ENCODE measurements around the gene ARL14EP. TPM values are rescaled to one million over a fixed set of nuclear protein-coding genes. Genes with fewer than 3 reads are reported as not detected.

ARL14EP gene
- polyA plus RNA-seq, 2 of the 4 experiments (the other 2 are of a cell fraction), result 17.7 to 58.2 TPM

DNA sequence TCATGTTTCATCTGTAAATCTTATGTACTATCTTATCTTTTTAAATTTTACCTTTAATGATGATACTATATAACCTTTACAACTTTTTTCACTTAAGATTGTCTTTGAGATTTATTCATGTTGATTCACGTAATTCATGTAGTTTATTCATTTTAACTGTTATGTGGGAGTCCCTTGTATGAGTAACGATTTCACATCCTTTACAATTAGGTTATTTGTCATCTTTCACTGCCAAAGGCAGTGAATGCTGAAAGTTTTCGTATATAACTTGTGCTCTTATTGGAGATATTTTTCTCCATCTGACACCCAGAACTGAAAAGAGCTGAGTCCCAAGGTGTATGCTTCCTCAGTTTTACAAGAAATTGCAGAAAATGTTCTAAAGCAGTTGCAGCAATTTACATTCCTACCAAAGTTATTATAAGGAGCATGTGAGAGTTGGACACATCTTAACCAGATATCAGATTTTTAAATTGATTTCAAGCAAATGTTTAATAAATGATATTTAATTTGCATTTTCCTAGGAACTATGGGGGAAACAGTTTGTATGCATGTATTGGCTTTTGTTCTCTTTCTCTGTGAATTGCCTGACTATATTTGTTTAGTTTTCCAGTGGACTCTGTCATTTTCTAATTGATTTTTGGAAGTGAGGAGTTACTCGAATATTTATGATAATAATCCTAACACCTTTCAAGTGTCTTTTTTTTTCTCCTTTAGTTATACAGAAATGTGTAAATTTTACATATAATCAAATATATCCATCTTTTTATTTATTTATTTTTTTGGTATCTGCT lies 6.4 kb downstream of the ARL14EP start:
- Histone ChIP-seq H3K27ac (no peak overlapping the region), H3K9me3 (no peaks in the 10 kb centered on the region), H3K4me2 (no peak overlapping the region), H3K4me3 (no peak overlapping the region), H3K4me1 (peaks cover 11% of the 10 kb centered on the region)
- no peak for DNase-seq (ENCODE audit: low read depth in 1 of 2, low spot score in 1 of 2)
- TF ChIP-seq MAFK (IDR thresholded peaks at IDR 0.05; ENCODE audit: partially characterized antibody) (no peak), RAD21 (conservative IDR thresholded peaks at IDR 0.05 in 1 of 2, IDR thresholded peaks at IDR 0.05 in 1 of 2) (no peak), NR3C1 (IDR thresholded peaks at IDR 0.05) (no peak)
- TF ChIP-seq, protein P1, sequence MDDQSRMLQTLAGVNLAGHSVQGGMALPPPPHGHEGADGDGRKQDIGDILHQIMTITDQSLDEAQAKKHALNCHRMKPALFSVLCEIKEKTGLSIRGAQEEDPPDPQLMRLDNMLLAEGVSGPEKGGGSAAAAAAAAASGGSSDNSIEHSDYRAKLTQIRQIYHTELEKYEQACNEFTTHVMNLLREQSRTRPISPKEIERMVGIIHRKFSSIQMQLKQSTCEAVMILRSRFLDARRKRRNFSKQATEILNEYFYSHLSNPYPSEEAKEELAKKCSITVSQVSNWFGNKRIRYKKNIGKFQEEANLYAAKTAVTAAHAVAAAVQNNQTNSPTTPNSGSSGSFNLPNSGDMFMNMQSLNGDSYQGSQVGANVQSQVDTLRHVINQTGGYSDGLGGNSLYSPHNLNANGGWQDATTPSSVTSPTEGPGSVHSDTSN (IDR thresholded peaks at IDR 0.05), result no peak
- 81% methylated on average over 4 of the region's 4 CpGs for WGBS (ENCODE audit: missing lambda C conversion rate)
- no peak for ATAC-seq
- ChIA-PET CTCF (no interaction called here), POLR2A (interaction anchor here (0.6 kb wide), 1 partner anchor 881 kb away, joined by 3 read pairs; no protein-coding TSS in a partner anchor)
- FAIRE-seq, result no peak

DNA sequence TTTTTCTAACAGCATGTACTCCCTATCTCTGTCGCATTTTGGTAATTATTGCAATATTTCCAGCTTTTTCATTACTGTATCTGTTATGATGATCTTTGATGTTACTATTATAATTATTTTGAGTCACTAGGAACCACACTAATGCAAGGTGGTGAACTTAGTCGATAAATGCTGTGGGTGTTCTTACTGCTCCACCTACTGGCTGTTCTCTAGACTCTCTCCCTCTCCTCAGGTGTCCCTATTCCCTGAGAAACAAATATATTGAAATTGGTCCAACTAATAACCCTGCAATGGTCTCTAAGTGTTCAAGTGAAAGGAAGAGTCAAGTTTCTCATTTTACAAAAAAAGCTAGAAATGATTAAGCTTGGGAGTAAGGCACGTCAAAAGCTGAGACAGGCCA lies 10.5 kb downstream of the ARL14EP start:
- DNase-seq (ENCODE audit: low read depth in 1 of 2, low spot score in 1 of 2) (peak in 1 of 2 experiments; percentile 31), FAIRE-seq (no peak), ATAC-seq (peak; percentile 74 to 86; a peak in 5 of 6 replicates)
- 73% methylated on average over 3 of the region's 3 CpGs for WGBS (ENCODE audit: missing lambda C conversion rate)
- POLR2A ChIA-PET, result interaction anchor here (0.7 to 2.2 kb wide), 3 partner anchors 10 to 1091 kb away, joined by 3 to 16 read pairs (median 8); partner anchors contain the start of gene ARL14EP
- Histone ChIP-seq H3K4me1 (no peaks in the 10 kb centered on the region), H3K4me2 (no peak overlapping the region), H3K27ac (no peak overlapping the region), H3K9me3 (no peaks in the 10 kb centered on the region), H3K4me3 (no peak overlapping the region)
- CTCF ChIA-PET, result interaction anchor here (0.6 to 1.9 kb wide), 3 partner anchors 8 to 593 kb away, joined by 3 to 5 read pairs (median 4); no protein-coding TSS in a partner anchor
- TF ChIP-seq SMC3 (IDR thresholded peaks at IDR 0.05), result 0 out of 3 replicates have a peak, but pooled peaks have one; percentile 19
- TF ChIP-seq RAD21 (conservative IDR thresholded peaks at IDR 0.05 in 1 of 2, IDR thresholded peaks at IDR 0.05 in 1 of 2), result peak; percentile 46; a peak in 4 of 5 replicates
- no peak for TF ChIP-seq KDM5A (IDR thresholded peaks at IDR 0.05)
- TF ChIP-seq FOSL2 (IDR thresholded peaks at IDR 0.05), result no peak
- no peak for TF ChIP-seq FOSL2 (CRISPR knock-in tag; IDR thresholded peaks at IDR 0.05)
- TF ChIP-seq, protein P2, sequence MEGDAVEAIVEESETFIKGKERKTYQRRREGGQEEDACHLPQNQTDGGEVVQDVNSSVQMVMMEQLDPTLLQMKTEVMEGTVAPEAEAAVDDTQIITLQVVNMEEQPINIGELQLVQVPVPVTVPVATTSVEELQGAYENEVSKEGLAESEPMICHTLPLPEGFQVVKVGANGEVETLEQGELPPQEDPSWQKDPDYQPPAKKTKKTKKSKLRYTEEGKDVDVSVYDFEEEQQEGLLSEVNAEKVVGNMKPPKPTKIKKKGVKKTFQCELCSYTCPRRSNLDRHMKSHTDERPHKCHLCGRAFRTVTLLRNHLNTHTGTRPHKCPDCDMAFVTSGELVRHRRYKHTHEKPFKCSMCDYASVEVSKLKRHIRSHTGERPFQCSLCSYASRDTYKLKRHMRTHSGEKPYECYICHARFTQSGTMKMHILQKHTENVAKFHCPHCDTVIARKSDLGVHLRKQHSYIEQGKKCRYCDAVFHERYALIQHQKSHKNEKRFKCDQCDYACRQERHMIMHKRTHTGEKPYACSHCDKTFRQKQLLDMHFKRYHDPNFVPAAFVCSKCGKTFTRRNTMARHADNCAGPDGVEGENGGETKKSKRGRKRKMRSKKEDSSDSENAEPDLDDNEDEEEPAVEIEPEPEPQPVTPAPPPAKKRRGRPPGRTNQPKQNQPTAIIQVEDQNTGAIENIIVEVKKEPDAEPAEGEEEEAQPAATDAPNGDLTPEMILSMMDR (IDR thresholded peaks at IDR 0.05), result peak; percentile 61
- TF ChIP-seq, protein P3, sequence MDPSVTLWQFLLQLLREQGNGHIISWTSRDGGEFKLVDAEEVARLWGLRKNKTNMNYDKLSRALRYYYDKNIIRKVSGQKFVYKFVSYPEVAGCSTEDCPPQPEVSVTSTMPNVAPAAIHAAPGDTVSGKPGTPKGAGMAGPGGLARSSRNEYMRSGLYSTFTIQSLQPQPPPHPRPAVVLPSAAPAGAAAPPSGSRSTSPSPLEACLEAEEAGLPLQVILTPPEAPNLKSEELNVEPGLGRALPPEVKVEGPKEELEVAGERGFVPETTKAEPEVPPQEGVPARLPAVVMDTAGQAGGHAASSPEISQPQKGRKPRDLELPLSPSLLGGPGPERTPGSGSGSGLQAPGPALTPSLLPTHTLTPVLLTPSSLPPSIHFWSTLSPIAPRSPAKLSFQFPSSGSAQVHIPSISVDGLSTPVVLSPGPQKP (IDR thresholded peaks at IDR 0.05; ENCODE audit: low read depth, low read length), result no peak

DNA sequence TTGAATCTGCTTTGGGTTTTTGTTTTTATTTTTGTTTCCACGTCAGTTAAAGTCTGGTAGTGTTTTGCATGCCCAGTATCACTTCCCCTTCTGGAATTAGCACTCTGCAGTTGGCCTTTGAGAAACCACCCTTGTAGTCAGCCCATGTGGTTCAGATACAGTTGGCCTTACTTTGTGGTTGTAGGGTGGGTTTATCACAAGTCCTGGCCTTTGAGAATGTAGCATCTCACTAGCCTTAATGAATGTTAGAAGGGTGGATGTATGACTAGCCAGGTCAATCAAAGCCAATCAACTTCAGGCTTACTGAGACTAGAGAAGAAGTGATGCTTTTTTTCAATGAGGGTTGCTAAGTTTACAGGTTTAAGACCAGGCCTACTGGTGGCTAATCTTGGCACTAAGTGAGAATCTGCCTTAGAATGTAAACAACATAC lies 19.8 kb downstream of the ARL14EP start:
- no peaks in the 10 kb centered on the region for H3K4me1 ChIP-seq
- no peak overlapping the region for H3K4me2 ChIP-seq
- FAIRE-seq, result no peak
- no peak overlapping the region for H3K27ac ChIP-seq
- DNase-seq (ENCODE audit: low read depth in 1 of 2, low spot score in 1 of 2), result no peak
- no peak for TF ChIP-seq RFX5 (IDR thresholded peaks at IDR 0.05)
- TF ChIP-seq FOSL2 (IDR thresholded peaks at IDR 0.05), result no peak
- no peak for TF ChIP-seq FOSL2 (CRISPR knock-in tag; IDR thresholded peaks at IDR 0.05)
- no peak for TF ChIP-seq MAFK (IDR thresholded peaks at IDR 0.05; ENCODE audit: partially characterized antibody)
- no peak for TF ChIP-seq CHD4 (IDR thresholded peaks at IDR 0.05; ENCODE audit: borderline replicate concordance)
- no peak for TF ChIP-seq JUN (IDR thresholded peaks at IDR 0.05)
- TF ChIP-seq EHF (CRISPR knock-in tag; IDR thresholded peaks at IDR 0.05), result no peak
- no peak for TF ChIP-seq SREBF2 (IDR thresholded peaks at IDR 0.05)
- TF ChIP-seq, protein P4, sequence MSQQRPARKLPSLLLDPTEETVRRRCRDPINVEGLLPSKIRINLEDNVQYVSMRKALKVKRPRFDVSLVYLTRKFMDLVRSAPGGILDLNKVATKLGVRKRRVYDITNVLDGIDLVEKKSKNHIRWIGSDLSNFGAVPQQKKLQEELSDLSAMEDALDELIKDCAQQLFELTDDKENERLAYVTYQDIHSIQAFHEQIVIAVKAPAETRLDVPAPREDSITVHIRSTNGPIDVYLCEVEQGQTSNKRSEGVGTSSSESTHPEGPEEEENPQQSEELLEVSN (IDR thresholded peaks at IDR 0.05; ENCODE audit: borderline replicate concordance, low read depth), result no peak
- TF ChIP-seq SMC3 (IDR thresholded peaks at IDR 0.05), result no peak
- no peak for TF ChIP-seq ZSCAN20 (CRISPR knock-in tag; IDR thresholded peaks at IDR 0.05)
- TF ChIP-seq BHLHE40 (IDR thresholded peaks at IDR 0.05; ENCODE audit: low read depth, low read length), result no peak
- no peak for TF ChIP-seq EHMT2 (IDR thresholded peaks at IDR 0.05; ENCODE audit: low read depth)
- no peaks in the 10 kb centered on the region; the same call in 2 of the 3 replicates for H3K9me3 ChIP-seq
- POLR2A ChIA-PET, result interaction anchor here (1.3 kb wide), 1 partner anchor 20 kb away, joined by 3 read pairs; the partner anchor contains the start of gene ARL14EP
- ATAC-seq, result no peak
- 91% methylated on average over 1 of the region's 1 CpG for WGBS (ENCODE audit: missing lambda C conversion rate)
- no peak overlapping the region for H3K4me3 ChIP-seq
- CTCF ChIA-PET, result no interaction called here
